WTC11 (cell line): ENCODE results near the gene WFS1.

Experiments
- ESRRA ChIP-seq: sonication (generic); formaldehyde crosslinking; IDR thresholded peaks from 2 replicates; pipeline ENCODE4 v1.8.1; 2022; ENCODE audit warnings: mild to moderate bottlenecking, missing genetic modification reagents, borderline replicate concordance
- SMAD3 ChIP-seq: sonication (generic); formaldehyde crosslinking; IDR thresholded peaks from 2 replicates; pipeline ENCODE4 v1.8.0; 2022; ENCODE audit warnings: missing genetic modification reagents, mild to moderate bottlenecking, borderline replicate concordance
- SMAD4 ChIP-seq: sonication (generic); formaldehyde crosslinking; IDR thresholded peaks from 2 replicates; pipeline ENCODE4 v1.8.0; 2022; ENCODE audit warnings: mild to moderate bottlenecking, missing genetic modification reagents
- SP1 ChIP-seq: sonication (generic); formaldehyde crosslinking; conservative IDR thresholded peaks from 2 replicates; pipeline ENCODE4 v1.8.1; 2022; ENCODE audit warnings: missing genetic modification reagents
- ZNF232 ChIP-seq: sonication (generic); formaldehyde crosslinking; IDR thresholded peaks from 2 replicates; pipeline ENCODE4 v1.8.0; 2022; ENCODE audit warnings: mild to moderate bottlenecking, missing genetic modification reagents
- TF ChIP-seq, protein P1 (sequence below): sonication (generic); formaldehyde crosslinking; IDR thresholded peaks from 2 replicates; pipeline ENCODE4 v1.8.0; 2022; ENCODE audit warnings: mild to moderate bottlenecking, missing genetic modification reagents
- TF ChIP-seq, protein P2 (sequence below): sonication (generic); formaldehyde crosslinking; IDR thresholded peaks from 2 replicates; pipeline ENCODE4 v1.8.0; 2023; ENCODE audit warnings: missing genetic modification reagents, mild to moderate bottlenecking, borderline replicate concordance
- TF ChIP-seq, protein P3 (sequence below): fragments of 200-600 bp; IDR thresholded peaks from 2 replicates; pipeline ENCODE4 v1.8.0; 2022; ENCODE audit warnings: antibody characterized with exemption

DNA sequence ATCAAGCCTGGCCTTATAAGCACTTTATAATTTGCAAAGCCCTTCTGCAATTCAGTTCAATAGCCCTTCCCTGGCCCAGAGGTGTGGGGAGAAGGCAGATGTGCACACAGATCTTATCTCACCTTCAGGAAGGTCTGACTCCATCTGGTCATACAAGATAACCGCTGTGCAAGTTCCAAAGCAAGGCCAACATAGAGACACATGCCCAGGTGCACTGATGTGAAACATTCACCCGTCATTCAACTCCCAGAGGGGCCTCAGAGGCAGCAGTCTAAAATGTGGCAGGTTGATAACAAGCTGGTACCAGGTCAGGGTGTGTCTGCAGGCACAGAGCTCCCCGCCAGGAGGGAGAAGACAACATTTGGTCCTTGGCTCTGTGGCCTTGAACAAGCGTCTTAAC lies 10.9 kb upstream of the WFS1 start:
- TF ChIP-seq, protein P1, sequence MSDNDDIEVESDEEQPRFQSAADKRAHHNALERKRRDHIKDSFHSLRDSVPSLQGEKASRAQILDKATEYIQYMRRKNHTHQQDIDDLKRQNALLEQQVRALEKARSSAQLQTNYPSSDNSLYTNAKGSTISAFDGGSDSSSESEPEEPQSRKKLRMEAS (CRISPR knock-in tag), result no peak
- no peak for TF ChIP-seq SP1 (CRISPR knock-in tag)
- TF ChIP-seq, protein P2, sequence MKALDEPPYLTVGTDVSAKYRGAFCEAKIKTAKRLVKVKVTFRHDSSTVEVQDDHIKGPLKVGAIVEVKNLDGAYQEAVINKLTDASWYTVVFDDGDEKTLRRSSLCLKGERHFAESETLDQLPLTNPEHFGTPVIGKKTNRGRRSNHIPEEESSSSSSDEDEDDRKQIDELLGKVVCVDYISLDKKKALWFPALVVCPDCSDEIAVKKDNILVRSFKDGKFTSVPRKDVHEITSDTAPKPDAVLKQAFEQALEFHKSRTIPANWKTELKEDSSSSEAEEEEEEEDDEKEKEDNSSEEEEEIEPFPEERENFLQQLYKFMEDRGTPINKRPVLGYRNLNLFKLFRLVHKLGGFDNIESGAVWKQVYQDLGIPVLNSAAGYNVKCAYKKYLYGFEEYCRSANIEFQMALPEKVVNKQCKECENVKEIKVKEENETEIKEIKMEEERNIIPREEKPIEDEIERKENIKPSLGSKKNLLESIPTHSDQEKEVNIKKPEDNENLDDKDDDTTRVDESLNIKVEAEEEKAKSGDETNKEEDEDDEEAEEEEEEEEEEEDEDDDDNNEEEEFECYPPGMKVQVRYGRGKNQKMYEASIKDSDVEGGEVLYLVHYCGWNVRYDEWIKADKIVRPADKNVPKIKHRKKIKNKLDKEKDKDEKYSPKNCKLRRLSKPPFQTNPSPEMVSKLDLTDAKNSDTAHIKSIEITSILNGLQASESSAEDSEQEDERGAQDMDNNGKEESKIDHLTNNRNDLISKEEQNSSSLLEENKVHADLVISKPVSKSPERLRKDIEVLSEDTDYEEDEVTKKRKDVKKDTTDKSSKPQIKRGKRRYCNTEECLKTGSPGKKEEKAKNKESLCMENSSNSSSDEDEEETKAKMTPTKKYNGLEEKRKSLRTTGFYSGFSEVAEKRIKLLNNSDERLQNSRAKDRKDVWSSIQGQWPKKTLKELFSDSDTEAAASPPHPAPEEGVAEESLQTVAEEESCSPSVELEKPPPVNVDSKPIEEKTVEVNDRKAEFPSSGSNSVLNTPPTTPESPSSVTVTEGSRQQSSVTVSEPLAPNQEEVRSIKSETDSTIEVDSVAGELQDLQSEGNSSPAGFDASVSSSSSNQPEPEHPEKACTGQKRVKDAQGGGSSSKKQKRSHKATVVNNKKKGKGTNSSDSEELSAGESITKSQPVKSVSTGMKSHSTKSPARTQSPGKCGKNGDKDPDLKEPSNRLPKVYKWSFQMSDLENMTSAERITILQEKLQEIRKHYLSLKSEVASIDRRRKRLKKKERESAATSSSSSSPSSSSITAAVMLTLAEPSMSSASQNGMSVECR (CRISPR knock-in tag), result no peak
- no peak for TF ChIP-seq ESRRA
- TF ChIP-seq SMAD4 (CRISPR knock-in tag), result no peak
- TF ChIP-seq, protein P3, sequence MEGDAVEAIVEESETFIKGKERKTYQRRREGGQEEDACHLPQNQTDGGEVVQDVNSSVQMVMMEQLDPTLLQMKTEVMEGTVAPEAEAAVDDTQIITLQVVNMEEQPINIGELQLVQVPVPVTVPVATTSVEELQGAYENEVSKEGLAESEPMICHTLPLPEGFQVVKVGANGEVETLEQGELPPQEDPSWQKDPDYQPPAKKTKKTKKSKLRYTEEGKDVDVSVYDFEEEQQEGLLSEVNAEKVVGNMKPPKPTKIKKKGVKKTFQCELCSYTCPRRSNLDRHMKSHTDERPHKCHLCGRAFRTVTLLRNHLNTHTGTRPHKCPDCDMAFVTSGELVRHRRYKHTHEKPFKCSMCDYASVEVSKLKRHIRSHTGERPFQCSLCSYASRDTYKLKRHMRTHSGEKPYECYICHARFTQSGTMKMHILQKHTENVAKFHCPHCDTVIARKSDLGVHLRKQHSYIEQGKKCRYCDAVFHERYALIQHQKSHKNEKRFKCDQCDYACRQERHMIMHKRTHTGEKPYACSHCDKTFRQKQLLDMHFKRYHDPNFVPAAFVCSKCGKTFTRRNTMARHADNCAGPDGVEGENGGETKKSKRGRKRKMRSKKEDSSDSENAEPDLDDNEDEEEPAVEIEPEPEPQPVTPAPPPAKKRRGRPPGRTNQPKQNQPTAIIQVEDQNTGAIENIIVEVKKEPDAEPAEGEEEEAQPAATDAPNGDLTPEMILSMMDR, result no peak
- TF ChIP-seq SMAD3 (CRISPR knock-in tag), result no peak
- TF ChIP-seq ZNF232 (CRISPR knock-in tag), result no peak
